Measurements from ENCODE around the gene VIPR2.
"Not testable (repeated sequence)": the region's sequence is repeated elsewhere in the genome, so short reads cannot be mapped to it uniquely, and the experiment has no call there.

Gene VIPR2

GRCh38 chr7:159144758-159145489 lies at the start of gene VIPR2:
VIPR2 (minus strand) TSS chr7:159144867; CDS start chr7:159144771, 96 bp downstream.
- peak in 1 of 2 donors; percentile 6 for DNase-seq (ENCODE audit: low read depth in 2 of 2)

GRCh38 chr7:159193543-159194090 lies 49.0 kb upstream of the VIPR2 start:
- no peak for DNase-seq (ENCODE audit: low read depth in 2 of 2)

GRCh38 chr7:159192725-159193453 lies 48.2 kb upstream of the VIPR2 start:
- DNase-seq (ENCODE audit: low read depth in 2 of 2), result no peak

- DNase-seq (ENCODE audit: low read depth in 2 of 2), result no peak
These were observed 47.3 kb upstream of the VIPR2 start for GRCh38 chr7:159192013-159192412.

GRCh38 chr7:159191236-159191635 lies 46.6 kb upstream of the VIPR2 start:
- DNase-seq (ENCODE audit: low read depth in 2 of 2), result no peak

GRCh38 chr7:159188011-159188410 lies 43.3 kb upstream of the VIPR2 start:
- no peak for DNase-seq (ENCODE audit: low read depth in 2 of 2)

GRCh38 chr7:159179241-159179640 lies 34.6 kb upstream of the VIPR2 start:
- DNase-seq (ENCODE audit: low read depth in 2 of 2), result no peak

- DNase-seq (ENCODE audit: low read depth in 2 of 2), result no peak
These were observed 32.8 kb upstream of the VIPR2 start for GRCh38 chr7:159177284-159177953.

GRCh38 chr7:159175792-159176191 lies 31.1 kb upstream of the VIPR2 start:
- no peak for DNase-seq (ENCODE audit: low read depth in 2 of 2)

- DNase-seq (ENCODE audit: low read depth in 2 of 2), result not testable (repeated sequence)
These were observed 30.4 kb upstream of the VIPR2 start for GRCh38 chr7:159175100-159175499.

GRCh38 chr7:159172400-159172799 lies 27.7 kb upstream of the VIPR2 start:
- no peak for DNase-seq (ENCODE audit: low read depth in 2 of 2)

GRCh38 chr7:159169391-159169790 lies 24.7 kb upstream of the VIPR2 start:
- no peak for DNase-seq (ENCODE audit: low read depth in 2 of 2)

GRCh38 chr7:159167139-159167538 lies 22.5 kb upstream of the VIPR2 start:
- DNase-seq (ENCODE audit: low read depth in 2 of 2), result no peak

GRCh38 chr7:159166530-159166929 lies 21.9 kb upstream of the VIPR2 start:
- no peak for DNase-seq (ENCODE audit: low read depth in 2 of 2)

GRCh38 chr7:159165352-159165751 lies 20.7 kb upstream of the VIPR2 start:
- no peak for DNase-seq (ENCODE audit: low read depth in 2 of 2)

- not testable (repeated sequence) for DNase-seq (ENCODE audit: low read depth in 2 of 2)
These were observed 19.1 kb upstream of the VIPR2 start for GRCh38 chr7:159163703-159164301.

GRCh38 chr7:159162050-159162626 lies 17.5 kb upstream of the VIPR2 start:
- DNase-seq (ENCODE audit: low read depth in 2 of 2), result not testable (repeated sequence)

- DNase-seq (ENCODE audit: low read depth in 2 of 2), result no peak
These were observed 15.8 kb upstream of the VIPR2 start for GRCh38 chr7:159160450-159160849.

- DNase-seq (ENCODE audit: low read depth in 2 of 2), result no peak
These were observed 15.1 kb upstream of the VIPR2 start for GRCh38 chr7:159159731-159160130.

GRCh38 chr7:159158888-159159405 lies 14.3 kb upstream of the VIPR2 start:
- no peak for DNase-seq (ENCODE audit: low read depth in 2 of 2)

Data from stimulated activated CD8-positive, alpha-beta memory T cell treated with anti-CD3 and anti-CD28 coated beads, Interleukin-15, amount 100 ng/mL, for 48 hours (primary cell).